ENCODE results near the gene TNFRSF14.
"Not testable (repeated sequence)": the region's sequence is repeated elsewhere in the genome, so short reads cannot be mapped to it uniquely, and the experiment has no call there.

The TNFRSF14 gene

DNA sequence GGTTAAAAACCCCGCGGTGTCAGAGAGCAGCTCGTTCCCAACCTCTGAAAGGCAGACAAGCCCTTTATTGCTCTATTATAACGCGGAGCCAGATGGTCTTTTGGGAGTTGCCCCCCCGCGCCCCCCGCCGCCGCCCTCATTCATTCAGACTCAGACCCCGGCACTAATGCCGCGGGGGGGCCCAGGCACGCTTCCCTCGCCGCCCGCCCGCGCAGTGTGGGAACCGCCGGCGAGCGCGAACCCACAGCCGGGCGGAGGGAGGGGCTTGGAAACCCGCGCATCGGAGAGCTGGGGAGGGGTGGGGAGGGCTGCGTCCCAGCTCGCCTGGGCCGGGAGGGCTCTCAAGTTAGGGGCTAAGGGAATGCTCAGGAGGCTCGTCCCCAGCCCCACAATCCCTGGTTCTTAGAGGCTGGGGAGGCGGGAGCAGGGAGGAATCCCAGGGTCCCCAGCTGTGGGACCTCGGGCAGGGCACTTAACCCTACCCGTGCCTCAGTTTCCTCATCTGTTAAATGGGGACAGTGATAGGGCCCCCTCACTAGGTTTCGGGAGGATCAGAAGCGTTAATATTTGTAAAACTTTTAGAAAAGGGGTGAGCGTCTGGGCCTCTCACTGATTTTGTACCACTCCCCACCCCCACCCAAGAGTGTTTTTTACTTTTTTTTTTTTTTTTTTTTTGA, 15.2 kb upstream of the TNFRSF14 start:
- DNase-seq: no peak

DNA sequence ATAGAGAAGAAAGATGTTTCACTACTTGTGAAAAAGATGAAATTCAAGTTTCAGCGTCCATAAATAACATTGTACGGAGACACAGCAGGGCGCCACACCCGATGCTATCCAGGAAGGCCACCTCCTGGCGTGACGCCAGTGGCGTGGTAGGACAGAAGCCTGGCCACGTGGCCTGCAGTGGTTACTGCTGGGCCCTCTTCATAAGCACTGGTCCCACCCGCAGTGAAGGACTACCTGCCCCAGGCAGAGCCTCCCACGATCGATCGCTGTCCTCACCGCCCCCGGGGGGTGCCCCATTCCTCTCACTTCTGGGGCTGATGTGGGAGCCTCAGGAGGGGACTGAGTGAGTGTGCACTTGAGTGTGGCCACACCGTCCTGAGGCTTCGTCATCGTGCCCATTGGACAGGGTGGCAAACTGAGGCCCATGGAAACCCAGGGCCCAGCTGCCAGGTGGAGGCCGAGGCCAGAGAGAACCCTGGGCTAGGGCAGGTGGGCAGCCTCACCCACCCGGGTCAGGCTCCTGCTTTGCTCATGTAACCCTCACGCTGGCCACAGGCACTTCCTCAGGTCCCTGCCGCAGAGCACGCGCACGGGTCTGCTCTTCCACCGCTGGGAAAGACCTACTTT, 14.4 kb upstream of the TNFRSF14 start:
- no peak for DNase-seq

DNA sequence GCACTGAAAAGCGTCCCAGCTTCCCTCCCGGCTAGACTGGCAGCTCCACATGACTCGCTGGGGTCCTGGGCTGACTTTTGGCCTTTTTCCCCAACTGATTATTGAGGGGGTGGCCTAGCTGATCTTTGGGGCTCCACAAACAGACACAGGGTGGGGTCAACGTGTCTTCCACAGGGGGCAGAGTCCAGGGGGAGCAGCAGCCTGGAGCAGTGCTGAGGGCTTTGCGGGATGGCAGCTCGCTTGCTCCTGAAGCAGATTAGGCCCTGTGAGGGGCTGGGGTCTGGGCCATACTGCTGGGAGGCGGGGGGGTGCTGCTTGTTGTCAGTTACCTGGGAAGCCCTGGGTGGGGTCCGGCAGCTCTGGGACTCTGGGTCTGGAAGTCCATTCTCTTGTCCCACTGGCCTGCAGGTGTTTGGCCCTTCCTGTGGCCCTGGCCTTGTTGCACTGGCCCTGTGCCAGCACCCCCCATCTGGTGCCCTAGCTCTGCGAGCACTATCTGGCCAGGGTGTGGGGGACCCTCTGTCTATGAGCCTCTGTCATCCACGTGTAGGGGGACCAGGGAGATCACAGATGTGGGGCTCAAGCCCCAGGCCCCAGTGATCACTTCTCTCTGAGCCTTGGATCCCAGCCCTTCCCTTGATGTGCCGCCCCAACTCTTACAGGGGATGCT, 13.8 kb upstream of the TNFRSF14 start:
- DNase-seq: no peak

DNA sequence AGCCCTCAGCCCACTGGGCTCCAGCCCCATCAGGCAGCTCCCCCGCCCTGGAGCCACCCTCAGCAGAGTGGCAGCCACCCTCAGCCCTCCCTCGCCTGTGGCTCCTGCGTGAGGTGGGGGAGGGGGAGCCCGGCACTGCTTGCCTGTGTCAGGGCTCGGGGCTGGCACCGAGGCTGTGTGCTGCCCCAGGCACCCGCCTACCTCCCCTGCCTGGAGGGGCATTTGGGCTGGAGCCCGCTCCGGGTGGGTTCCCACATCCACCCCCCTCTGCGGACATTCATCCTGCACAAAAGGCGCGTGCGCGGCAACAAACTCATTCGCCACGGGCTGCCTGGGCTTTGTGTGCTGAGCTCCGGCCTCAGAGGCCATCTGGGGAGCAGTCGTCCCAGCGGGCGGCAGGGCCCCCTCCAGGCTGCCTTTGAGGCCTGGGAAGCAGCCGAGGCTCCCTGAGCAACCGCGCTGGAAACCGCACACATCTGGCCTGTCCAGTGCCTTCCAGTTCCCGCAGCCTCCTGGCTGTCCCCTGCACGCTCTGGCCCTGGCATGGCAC, 12.6 kb upstream of the TNFRSF14 start:
- DNase-seq: no peak

DNA sequence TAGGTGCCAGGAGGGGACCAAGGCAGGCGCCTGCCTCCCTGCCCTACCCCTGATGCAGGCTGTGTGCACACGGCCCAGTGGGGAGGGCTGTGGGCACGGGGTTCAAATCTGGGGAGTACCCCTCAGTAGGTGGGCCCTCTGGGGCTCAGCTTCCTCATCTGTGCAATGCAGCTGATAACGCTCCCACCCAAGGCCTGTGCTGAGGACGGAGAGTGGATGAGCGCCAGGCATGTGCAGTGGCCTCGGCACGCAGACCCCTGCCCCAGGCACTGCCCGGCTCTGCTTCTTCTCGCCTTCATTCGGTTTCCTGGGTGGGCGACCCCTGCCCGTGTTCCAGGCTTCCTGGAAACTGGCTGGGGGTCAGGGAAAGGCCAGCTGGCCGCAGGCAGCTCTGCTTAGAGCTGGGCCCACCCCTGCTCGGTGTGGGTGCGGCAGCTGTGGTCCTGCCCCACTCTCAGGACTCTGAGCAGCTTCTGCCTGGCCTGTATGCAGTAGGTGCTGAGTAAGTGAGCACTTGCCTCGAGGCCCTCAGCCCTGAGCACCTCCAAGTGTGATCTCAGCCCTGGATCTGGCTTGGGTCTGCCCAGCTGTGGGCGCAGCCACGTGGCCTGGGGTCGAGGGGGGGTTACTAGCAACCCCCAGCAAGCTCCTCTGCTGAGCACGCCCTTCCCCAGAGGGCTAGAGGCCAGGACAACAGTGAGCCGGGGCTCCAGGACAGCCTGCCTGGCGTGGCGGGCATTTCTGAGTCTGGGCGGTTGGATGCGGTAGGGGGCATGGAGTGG, 11.9 kb upstream of the TNFRSF14 start:
- DNase-seq: no peak

DNA sequence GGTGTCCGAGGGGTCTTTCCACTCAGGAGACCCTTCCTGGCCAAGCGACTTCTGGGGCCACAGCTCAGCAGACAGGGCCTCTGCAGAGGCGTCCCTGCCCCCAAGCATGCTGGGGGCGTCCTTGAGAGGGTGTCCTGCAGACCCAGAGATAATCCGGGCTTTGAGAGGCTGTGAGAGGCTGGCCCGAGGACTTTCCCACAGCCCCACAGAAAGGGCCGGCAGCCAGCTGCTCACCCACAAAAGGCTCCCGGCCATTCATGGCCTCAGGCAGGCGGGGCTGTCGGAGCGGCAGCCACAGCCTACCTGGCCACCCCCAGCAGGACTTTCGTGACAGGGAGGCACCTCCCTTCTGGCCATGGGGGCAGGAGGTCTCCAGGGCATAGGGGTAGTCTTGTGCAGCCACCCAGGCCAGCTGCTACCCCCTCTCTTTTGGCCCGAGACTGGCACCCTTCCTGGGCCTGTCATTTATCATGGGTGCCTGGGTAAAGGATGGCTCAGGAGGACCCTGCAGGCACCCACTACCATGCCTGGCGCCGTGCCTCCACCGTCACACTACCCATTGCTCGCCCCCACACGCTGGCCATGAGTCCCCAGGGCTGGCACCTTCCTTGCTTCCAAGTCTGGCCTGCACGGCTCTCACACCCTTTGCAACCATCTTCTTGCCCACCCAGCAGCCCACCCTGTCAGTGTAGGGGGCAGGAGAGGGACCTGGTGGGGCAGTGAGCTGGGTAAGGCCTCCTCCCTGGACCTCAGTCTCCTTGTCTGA, 11.1 kb upstream of the TNFRSF14 start:
- DNase-seq: no peak

DNA sequence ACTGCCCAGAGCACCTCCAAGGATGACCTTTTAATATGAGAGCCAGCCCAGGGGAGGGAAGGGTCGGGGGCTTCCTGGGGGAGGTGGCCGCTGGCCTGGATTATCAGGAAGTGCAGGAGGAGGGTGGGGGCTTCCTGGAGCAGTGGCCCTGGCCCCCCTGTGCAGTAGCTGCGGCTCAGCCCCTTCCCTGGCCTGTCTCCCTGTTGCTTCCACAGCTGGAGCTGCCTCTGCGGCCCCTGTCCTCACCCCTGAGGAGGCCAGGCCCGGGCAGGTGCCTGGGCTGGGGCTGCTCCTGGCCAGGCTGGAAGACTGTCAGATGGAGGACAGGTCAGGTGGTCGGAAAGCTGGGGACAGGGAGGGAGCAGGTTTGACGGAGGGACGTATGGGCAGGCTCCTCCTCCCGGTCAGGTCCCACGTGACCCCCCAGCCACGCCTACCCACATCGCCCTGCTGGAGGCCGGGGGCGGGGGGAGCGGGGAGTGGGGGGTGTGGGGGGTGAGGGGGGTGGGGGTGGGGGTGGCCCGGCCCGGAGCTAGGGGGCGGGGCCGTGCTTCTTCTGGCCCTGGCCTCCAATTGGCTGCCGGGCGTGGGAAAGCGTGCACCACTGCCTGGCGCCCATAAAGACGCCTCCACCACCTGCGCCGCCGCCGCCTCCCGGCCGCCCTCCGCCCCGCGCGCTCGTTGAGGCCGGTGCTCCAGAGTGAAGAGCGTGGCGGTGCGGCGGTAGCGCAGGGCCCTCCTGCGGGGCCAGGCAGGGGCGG, 10.2 kb upstream of the TNFRSF14 start:
- DNase-seq: peak; percentile 93

DNA sequence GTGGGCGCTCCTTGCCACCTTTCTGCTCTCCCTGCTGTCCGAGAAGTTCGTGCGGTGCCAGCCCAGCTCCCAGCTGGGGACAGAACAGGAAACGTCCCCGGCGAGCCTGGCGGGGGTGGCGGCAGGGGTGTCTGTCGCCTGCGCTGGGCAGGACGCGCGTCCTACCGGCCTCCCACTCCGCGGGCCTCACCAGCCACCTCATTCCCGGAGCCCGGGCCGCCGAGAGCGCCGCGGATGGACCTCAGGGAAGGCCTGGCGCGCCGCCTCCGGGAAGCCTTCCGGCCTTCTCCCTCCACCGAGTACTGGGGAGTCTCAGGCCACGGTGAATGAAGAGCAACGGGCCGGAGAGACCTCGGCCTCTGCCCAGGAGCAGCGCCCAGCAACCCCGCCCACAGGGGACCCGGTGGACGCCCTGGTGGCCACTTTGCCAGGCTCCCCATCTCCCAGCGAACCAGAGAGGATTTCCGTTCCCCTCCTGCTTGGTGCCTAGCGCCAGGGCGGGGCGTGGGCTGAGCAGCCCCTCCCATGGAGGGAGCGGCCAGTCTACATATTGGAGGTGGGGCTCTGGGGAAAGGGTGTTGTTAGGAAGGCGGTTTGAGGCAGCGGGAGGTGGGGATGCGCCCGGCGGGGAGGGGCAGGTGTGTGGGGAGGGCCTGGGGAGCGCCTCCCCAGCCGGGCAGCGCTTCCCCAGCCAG, 9.5 kb upstream of the TNFRSF14 start:
- peak; percentile 91 for DNase-seq

DNA sequence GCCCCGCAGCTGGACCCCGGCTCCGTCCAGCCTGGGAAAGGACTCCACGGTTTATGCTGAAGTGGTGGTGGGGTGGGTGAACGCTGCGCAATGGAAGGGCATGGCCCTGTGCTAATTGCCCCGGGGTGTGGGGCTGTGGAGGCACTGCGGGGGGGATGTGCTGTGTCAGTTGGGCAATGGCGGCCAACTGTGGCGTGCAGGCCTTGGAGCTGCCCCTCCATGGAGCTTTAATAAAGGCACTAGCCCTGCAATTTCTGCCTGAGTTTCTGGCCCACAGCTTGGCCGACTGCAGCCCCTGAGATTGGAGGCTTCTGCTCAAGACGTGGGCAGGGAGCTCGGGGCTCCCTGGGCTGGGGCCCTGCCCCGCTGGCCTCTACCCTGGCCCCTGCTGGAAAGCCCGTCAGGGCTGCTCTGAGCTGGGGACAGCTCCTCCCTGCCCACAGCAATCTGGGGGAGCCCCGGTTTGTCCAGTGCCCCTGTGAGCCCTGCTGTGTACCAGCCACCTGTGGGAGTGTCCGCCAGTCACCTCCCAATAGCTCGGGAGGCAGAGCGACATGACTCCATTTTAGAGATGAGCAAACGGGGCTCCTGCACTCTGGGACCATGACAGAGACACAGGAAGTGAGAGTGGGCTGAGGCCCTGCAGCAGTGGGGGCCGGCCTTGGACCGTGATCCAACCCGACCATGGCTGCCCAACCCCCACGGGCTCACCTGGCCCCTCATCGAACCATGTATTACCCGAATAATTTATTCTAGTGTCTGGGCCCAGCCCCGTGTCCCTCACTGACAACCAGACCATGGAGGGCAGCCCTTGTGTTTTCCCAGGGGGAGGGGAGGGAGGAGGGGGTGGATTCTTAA, 8.7 kb upstream of the TNFRSF14 start:
- DNase-seq: peak; percentile 68

DNA sequence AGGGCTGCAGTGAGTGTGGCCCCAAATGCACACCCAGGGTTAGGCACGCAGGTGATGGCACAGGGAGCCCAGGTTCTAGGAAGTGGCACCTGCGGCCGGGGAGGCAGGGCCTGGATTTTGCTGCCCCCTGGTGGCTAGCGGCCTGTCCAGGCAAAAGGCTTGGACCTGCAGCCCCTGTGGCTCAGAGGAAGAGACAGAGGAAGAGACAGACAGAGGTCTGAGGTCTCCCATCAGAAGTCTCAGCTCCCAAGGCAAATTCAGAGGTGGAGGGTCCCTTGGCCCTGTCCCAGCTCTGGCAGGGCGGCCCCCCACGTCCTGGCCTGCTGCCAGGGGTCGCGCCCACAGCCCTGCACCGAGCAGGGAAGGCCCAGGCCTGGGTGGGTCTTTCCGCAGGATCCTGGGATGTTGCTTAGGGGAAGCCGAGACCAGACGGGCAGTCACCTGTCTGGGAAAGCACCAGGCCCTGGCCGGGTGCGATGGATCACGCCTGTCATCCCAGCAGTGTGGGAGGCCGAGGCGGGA, 8.0 kb upstream of the TNFRSF14 start:
- DNase-seq: peak; percentile 83

DNA sequence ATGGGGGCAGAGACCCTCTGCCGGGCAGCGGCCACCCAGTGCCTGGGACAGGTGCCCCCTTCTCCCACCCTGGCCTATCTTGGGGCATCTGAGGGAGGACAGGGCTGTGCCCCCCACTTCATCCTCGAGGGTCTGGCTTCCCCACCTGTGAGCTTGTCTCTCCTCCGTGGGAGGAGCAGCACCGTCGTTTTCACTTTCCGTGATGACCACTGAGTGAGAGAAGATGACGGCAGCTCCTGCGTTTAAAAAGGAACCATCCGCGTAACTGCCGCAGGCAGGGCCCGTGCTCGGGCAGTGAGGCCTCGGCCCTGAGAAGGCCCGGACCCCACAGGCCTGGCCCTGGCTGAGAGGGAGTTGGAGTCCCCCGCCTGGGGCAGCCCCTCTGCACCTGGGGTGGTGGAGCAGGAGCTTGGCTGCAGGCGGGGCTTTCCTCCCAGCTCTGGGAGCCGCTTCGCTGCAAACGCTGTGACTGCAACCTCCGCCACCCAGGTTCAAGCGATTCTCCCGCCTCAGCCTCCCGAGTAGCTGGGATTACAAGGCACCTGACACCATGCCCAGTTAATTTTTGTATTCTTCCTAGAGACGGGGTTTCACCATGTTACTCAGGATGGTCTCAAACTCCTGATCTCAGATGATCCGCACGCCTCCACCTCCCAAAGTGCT, 6.7 kb upstream of the TNFRSF14 start:
- not testable (repeated sequence) for DNase-seq

DNA sequence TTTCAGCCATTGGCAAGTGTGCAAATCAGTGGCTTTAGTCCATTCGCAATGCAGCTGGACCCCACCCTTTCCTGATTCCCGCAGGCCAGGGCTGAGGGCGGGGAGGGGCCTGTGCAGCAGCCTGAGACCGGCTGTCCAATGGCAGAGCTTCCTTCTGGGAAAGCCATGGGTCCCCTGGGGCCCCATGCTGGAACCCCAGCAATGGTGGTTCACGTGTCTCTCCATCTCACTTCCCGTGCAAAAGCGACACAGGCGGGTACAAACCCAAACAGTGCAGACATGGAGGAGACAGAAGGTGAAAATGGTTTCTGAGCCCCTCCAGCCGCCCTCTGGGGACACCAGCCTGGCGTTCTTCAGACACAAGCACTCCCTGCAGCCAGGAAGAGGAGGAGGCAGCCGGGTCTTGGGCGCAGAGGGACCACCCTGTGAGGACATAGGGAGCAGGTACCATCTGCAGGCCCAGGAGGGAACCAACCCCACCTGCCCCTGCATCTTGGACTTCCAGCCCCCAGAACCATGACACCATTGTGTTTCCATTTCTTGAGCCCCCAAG, 5.8 kb upstream of the TNFRSF14 start:
- not testable (repeated sequence) for DNase-seq

DNA sequence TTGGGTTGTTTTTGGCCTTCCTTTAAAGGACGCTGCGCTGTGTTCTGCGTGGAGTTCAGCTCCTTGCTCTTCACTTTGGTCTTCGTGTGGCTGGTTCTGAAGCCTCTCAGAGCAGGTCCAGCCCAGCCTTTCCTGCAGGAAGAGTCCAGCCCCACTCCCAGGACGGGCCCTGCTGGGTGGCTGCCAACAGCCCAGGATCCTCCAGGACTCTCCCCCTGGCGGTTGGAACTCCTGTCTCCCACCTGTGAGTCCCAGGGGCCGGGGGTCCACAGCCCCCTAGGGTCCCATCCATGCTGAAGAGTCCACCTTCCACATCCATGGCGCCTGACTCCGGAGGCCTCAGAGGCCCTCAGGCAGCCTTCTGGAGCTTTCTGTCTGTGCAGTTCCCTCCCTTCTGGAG, 4.6 kb upstream of the TNFRSF14 start:
- DNase-seq: not testable (repeated sequence)

DNA sequence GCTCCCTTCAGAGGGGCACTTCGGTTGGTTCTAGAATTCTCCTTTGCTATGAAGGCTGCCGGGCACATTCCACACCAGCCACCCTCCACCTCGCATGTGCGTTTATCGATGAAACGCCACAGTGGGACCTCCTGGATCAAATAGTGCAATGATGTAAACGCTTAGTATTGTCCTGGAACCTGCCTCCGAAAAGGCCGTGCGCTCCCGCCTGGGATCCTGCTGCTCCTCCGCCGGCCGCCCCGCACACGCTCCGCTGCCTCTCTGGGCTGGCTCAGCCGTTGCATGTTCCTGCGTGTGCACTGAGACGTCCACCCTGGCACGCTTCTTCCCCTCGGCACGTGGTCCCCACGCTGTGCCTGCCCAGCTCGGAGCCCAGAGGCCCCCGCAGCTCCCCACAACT, 4.0 kb upstream of the TNFRSF14 start:
- no peak for DNase-seq

DNA sequence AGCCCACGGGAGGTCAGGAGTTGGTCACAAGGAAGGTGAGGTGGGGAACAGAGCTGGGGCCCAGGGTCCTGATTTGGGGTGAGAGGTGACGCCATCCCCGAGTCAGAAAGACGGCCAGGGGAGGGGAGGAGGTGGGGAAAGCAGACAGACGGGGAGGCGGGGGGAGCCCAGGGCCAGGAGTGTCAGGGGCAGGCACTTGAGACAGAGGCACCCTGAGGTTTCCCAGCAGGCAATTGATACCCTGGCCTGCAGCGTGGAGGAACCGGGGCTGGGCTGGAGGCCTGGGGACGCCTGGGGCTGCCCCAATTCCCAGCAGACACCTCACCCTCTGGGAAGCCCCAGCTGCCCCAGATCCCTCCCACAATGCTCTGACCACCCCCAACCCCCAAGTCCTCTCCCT, 3.1 kb upstream of the TNFRSF14 start:
- DNase-seq: not testable (repeated sequence)

DNA sequence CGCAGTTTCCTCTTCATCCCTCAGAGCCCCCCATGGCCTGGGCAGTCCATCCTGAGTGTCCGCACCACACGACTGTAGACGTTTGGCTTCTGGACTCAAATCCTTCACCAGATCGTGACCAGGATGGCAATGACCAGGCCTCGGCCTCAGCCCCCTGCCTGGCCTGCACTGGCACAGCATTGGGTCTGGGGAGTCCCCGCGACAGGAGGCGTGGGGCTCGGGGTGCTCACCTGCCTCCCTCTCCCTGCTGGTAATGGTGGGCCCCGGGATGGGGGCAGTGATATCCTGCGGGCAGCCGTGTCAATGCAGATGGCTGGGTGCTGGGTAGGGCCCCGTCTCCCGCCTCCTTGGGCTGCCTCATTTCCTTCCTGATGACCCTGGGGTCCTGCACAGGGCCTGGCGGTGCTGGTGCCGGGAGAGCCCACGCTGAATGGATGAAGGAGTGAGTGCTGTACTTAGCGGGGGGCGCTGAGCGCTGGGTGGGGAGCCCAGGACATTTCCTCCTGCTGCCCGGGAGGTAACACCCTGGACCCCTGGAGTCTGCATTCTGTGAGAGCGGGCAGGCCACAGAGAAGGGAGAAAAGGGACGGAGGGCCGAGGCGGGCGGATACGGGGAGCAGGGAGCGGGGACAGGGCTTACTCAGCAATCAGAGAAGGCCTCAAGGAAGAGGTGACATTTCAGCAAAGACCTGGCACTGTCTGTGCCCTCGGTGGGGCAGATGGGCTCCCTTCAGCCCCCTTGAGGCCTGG, 2.1 kb upstream of the TNFRSF14 start:
- no peak for DNase-seq

DNA sequence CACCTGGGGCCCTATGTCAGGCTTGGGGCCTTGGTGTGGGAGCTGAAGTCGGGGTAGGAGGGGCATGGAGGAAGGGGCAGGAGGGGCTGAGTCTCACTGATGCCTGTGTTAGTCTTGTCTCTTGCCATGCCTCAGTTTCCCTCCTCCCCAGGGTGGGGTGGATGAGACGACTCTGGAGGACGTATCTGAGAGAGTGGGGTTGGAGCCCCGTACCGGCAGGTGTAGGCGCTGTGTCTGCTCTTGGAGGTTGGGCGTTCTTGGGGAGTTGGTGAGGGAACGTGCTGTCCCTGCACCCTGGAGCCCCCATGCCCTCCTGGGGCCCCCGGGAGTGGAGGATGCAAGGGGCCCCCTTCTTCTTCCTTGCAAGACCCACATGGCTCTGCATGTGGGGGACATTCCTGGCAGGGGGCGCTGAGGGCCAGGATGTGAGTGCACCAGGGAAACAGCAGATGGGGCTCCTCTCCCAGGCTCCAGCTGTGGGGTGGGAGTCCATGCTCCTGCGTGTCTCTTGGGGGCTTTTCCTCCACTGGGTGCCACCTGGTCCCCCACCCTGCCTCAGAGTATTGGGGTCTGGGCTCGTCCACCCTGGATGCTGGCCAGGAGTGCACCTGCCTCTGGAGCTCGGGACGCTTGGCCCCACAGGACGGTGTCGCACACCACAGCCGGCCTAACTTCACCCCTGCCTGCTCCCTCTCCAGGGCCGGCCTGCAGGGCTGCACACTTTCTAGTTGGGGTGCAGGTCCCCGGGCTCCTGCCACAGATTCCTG, 1.4 kb upstream of the TNFRSF14 start:
- DNase-seq: no peak
